HS-5 (cell line): ENCODE measurements around the gene COQ6.
"Not testable (repeated sequence)": the region's sequence is repeated elsewhere in the genome, so short reads cannot be mapped to it uniquely, and the experiment has no call there.

Experiments
- DNase-seq: peaks from one replicate; pipeline ENCODE4 v3.0.0-alpha.2; 2012; ENCODE audit warnings: low read depth

Gene COQ6

GRCh38 chr14:73949752-73950734 lies at the start of gene COQ6, which contains the start of gene FAM161B:
COQ6 (plus strand) TSS chr14:73950302; CDS start chr14:73950333, 31 bp downstream.
FAM161B (minus strand) TSS chr14:73950094; CDS start chr14:73950026, 68 bp downstream.
- peak; percentile 88 for DNase-seq

- DNase-seq, result no peak
These were observed 47.1 kb upstream of the COQ6 start for GRCh38 chr14:73903028-73903427.

- DNase-seq, result no peak
These were observed 40.4 kb upstream of the COQ6 start for GRCh38 chr14:73909681-73910080.

- no peak for DNase-seq
These were observed 36.8 kb upstream of the COQ6 start for GRCh38 chr14:73913256-73913655.

- DNase-seq, result no peak
These were observed 33.8 kb upstream of the COQ6 start for GRCh38 chr14:73916324-73916723.

- not testable (repeated sequence) for DNase-seq
These were observed 30.6 kb upstream of the COQ6 start for GRCh38 chr14:73919457-73919856.

- no peak for DNase-seq
These were observed 25.8 kb upstream of the COQ6 start for GRCh38 chr14:73924337-73924736.

- DNase-seq, result no peak
These were observed 14.4 kb upstream of the COQ6 start for GRCh38 chr14:73935666-73936065.

- no peak for DNase-seq
These were observed 13.6 kb upstream of the COQ6 start for GRCh38 chr14:73936548-73936947.

GRCh38 chr14:73937012-73937411 lies 13.1 kb upstream of the COQ6 start:
- DNase-seq, result no peak

GRCh38 chr14:73942180-73942579 lies 7.9 kb upstream of the COQ6 start:
- DNase-seq, result no peak

GRCh38 chr14:73943083-73943482 lies 7.0 kb upstream of the COQ6 start:
- DNase-seq, result peak; percentile 70

- DNase-seq, result no peak
These were observed 5.5 kb upstream of the COQ6 start for GRCh38 chr14:73944432-73945158.

- no peak for DNase-seq
These were observed 4.9 kb upstream of the COQ6 start for GRCh38 chr14:73945159-73945670.

- DNase-seq, result peak; percentile 8
These were observed 3.6 kb downstream of the COQ6 start for GRCh38 chr14:73953731-73954130.

GRCh38 chr14:73955674-73956073 lies 5.6 kb downstream of the COQ6 start:
- no peak for DNase-seq

GRCh38 chr14:73958591-73958990 lies 8.5 kb downstream of the COQ6 start:
- DNase-seq, result no peak

- DNase-seq, result no peak
These were observed 11.1 kb downstream of the COQ6 start for GRCh38 chr14:73961192-73961591.

GRCh38 chr14:73965216-73965615 lies 15.1 kb downstream of the COQ6 start:
- DNase-seq, result no peak

- DNase-seq, result no peak
These were observed 18.8 kb downstream of the COQ6 start for GRCh38 chr14:73968885-73969284.

GRCh38 chr14:73973497-73973896 lies 23.4 kb downstream of the COQ6 start:
- DNase-seq, result no peak

- no peak for DNase-seq
These were observed 26.0 kb downstream of the COQ6 start for GRCh38 chr14:73976125-73976524.

- DNase-seq, result no peak
These were observed 27.8 kb downstream of the COQ6 start for GRCh38 chr14:73977896-73978295.
